B cell (primary cell): ENCODE measurements around the gene DEFB124. TPM values are rescaled to one million over a fixed set of nuclear protein-coding genes. Genes with fewer than 3 reads are reported as not detected.

Experiments
- ATAC-seq: fragments of 200-7000 bp; cut with Tn5 transposase; one replicate; pipeline ENCODE4 v1.10.0; 2021; ENCODE audit warnings: low read depth, mild to moderate bottlenecking, moderate number of reproducible peaks, moderate library complexity
- CTCF ChIA-PET: fragments of 350-600 bp; sonication (Branson Sonifier 250); formaldehyde crosslinking; loops from one replicate; lab custom pipeline; 2021; ENCODE audit warnings: antibody characterized with exemption, inconsistent platforms; lab: Charles Lee
- POLR2A ChIA-PET: fragments of 350-600 bp; sonication (Branson Sonifier 250); formaldehyde crosslinking; loops from one replicate; lab custom pipeline; 2021; ENCODE audit warnings: antibody characterized with exemption; lab: Charles Lee
- DNase-seq: peaks from one replicate; pipeline ENCODE4 v3.0.0; 2013
- H2AFZ ChIP-seq: 2 replicates; pipeline ENCODE4 v1.6.1; 2012; ENCODE audit warnings: mild to moderate bottlenecking, low read depth, low read length; ENCODE audit not compliant: insufficient read depth, poor library complexity, severe bottlenecking
- H3K27ac ChIP-seq, 2 donors: 1 replicate in 1 of 2; 2 replicates in 1 of 2; pipeline ENCODE4 v1.5.1; 2012 to 2013; ENCODE audit warnings: low read length in 2 of 2, mild to moderate bottlenecking in 2 of 2, moderate library complexity in 1 of 2
- H3K27me3 ChIP-seq, 4 experiments: fragments of 200-600 bp in 1 of 4; sonication (generic) in 1 of 4; replicated peaks in 1 of 4; 1 replicate in 2 of 4; 2 replicates in 2 of 4; pipeline versions ENCODE4 v1.6.1 to v1.7.0; 2013 to 2016; ENCODE audit warnings: low read length in 3 of 4, mild to moderate bottlenecking in 2 of 4, mixed read lengths in 1 of 4, moderate library complexity in 1 of 4; ENCODE audit not compliant: insufficient read depth in 4 of 4, control insufficient read depth in 3 of 4; ENCODE audit errors: control extremely low read depth in 1 of 4
- H3K36me3 ChIP-seq, 2 experiments: replicated peaks in 1 of 2; 1 replicate in 1 of 2; 2 replicates in 1 of 2; pipeline versions ENCODE4 v1.6.1 to v1.7.1; 2013; ENCODE audit warnings: low read length in 1 of 2; ENCODE audit not compliant: insufficient read depth in 2 of 2, control insufficient read depth in 1 of 2; ENCODE audit errors: control extremely low read depth in 1 of 2, extremely low read depth in 1 of 2
- H3K4me1 ChIP-seq, 2 donors: fragments of 200-600 bp in 1 of 2; sonication (generic) in 1 of 2; 1 replicate in 1 of 2; 2 replicates in 1 of 2; pipeline versions ENCODE4 v1.5.1 to v1.6.1; 2013 to 2017; ENCODE audit warnings: low read length in 2 of 2; ENCODE audit not compliant: control insufficient read depth in 2 of 2, insufficient read depth in 2 of 2
- H3K4me2 ChIP-seq: replicated peaks from 2 replicates; pipeline ENCODE3; 2012; ENCODE audit warnings: mild to moderate bottlenecking, low read depth, low read length; ENCODE audit not compliant: poor library complexity, severe bottlenecking
- H3K4me3 ChIP-seq, 5 experiments: fragments of 200-600 bp in 1 of 5; sonication (generic) in 1 of 5; 1 replicate in 3 of 5; 2 replicates in 2 of 5; pipeline versions ENCODE4 v1.5.1 to v1.7.0; 2011 to 2016; ENCODE audit warnings: low read length in 4 of 5, mild to moderate bottlenecking in 4 of 5, low read depth in 2 of 5, control low read depth in 1 of 5, moderate library complexity in 1 of 5; ENCODE audit not compliant: insufficient read depth in 1 of 5; ENCODE audit errors: control extremely low read depth in 1 of 5, extremely low read depth in 1 of 5
- H3K79me2 ChIP-seq: fragments of 200-600 bp; sonication (generic); one replicate; pipeline ENCODE4 v1.6.0; 2016; ENCODE audit warnings: low read length; ENCODE audit not compliant: control insufficient read depth, insufficient read depth
- H3K9ac ChIP-seq: fragments of 200-600 bp; sonication (generic); 2 replicates; pipeline ENCODE4 v1.6.1; 2017; ENCODE audit warnings: mild to moderate bottlenecking, low read length, moderate library complexity
- H3K9me3 ChIP-seq, 3 donors: one replicate each; pipeline versions ENCODE4 v1.6.1 to v1.7.1; 2013; ENCODE audit warnings: low read length in 2 of 3; ENCODE audit not compliant: control insufficient read depth in 2 of 3, insufficient read depth in 1 of 3; ENCODE audit errors: control extremely low read depth in 1 of 3
- H4K20me1 ChIP-seq: 2 replicates; pipeline ENCODE4 v1.6.0; 2012; ENCODE audit warnings: mild to moderate bottlenecking, low read length; ENCODE audit not compliant: insufficient read depth, control insufficient read depth, poor library complexity, severe bottlenecking
- H3K27ac Mint-ChIP-seq: one replicate; pipeline ENCODE4 v1.8.0; 2021; ENCODE audit warnings: mixed read lengths
- H3K27me3 Mint-ChIP-seq: one replicate; pipeline ENCODE4 v1.8.0; 2021; ENCODE audit warnings: mixed read lengths
- H3K4me1 Mint-ChIP-seq: one replicate; pipeline ENCODE4 v1.8.0; 2021; ENCODE audit warnings: mixed read lengths
- H3K4me3 Mint-ChIP-seq: one replicate; pipeline ENCODE4 v1.8.0; 2021; ENCODE audit warnings: mixed read lengths
- H3K9me3 Mint-ChIP-seq: one replicate; pipeline ENCODE4 v1.8.0; 2022; ENCODE audit warnings: mixed read lengths; ENCODE audit not compliant: insufficient read depth
- EZH2 ChIP-seq: IDR thresholded peaks from 2 replicates; pipeline ENCODE4 v1.6.1; 2012; ENCODE audit warnings: borderline replicate concordance, low read depth, mild to moderate bottlenecking, moderate library complexity, low read length; ENCODE audit not compliant: insufficient read depth, poor library complexity, severe bottlenecking
- WGBS: methylation state at CpG from one replicate; pipeline ENCODE4 v1.1.5; 2013; ENCODE audit warnings: missing lambda C conversion rate; ENCODE audit not compliant: insufficient coverage; 5-methylcytosine and 5-hydroxymethylcytosine counted together
- intact Hi-C: fragments of 100-400 bp; cut with micrococcal nuclease; formaldehyde crosslinking; loops from one replicate; pipeline ENCODE4 v1.10.0; 2022
- polyA plus RNA-seq: library from polyadenylated mRNA; depleted of rRNA; stranded (reverse); fragments of >200 nt; gene quantifications from 2 replicates; pipeline ENCODE4 v1.2.3, GENCODE V29; 2012
- total RNA-seq, 2 donors: library from RNA; stranded (reverse); fragments of 120-200 nt in 1 of 2; gene quantifications; 1 replicate in 1 of 2; 2 replicates in 1 of 2; pipeline versions ENCODE4 v1.2.3 to v1.2.4, GENCODE V29; 2013 to 2022
- TF ChIP-seq, protein P1 (sequence below): fragments of 200-600 bp; IDR thresholded peaks from one replicate; pipeline ENCODE4 v1.8.0; 2022; ENCODE audit warnings: antibody characterized with exemption, mild to moderate bottlenecking

Gene DEFB124
- total and polyA plus RNA-seq, 2 donors (not counting 1 experiment from before 2014, with no cell fraction given): not detected

DNA sequence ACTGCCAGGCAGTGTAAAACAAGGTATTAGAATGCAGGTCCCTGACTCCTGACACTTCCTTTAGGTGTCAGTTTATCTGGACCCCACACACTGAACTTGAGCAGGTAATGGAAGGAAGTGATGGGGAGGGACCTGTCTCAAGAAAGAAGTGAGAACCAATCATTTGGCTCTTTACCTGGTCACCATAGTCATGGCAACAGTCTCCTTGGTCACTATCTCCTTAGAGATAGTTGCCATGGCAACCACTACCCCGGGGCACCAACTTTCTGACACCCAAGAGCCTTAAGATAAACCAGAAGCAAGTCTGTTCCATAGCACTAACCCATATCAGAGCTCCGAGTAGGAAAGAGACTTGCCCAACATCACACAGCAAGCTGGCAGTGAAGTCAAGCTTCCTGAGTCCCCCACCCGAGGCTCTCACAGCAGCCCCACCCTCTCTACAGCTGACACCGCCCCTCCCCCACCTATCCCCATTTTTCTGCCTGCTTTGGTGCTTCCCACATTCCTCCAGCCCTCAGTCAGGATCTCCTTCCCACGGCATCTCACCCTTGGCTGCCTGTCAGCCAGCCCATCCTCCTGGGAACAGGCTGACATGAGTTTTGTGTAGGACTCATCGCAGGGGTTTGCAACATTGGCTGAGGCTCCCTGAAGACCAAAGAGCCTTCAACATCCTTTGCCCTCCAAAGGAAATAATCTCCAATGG is 23.1 kb upstream of the DEFB124 start:
- no peak for ATAC-seq
- Mint-ChIP-seq H3K9me3 (no peaks in the 10 kb centered on the region), H3K27ac (no peak overlapping the region), H3K4me3 (no peak overlapping the region), H3K4me1 (no peaks in the 10 kb centered on the region), H3K27me3 (peaks cover 27% of the 10 kb centered on the region)
- intact Hi-C loops: no loop called here
- Histone ChIP-seq H3K4me1 (peaks cover 0 to 2% of the 10 kb centered on the region in 2 donors), H3K36me3 (no peaks in the 10 kb centered on the region), H3K79me2 (no peaks in the 10 kb centered on the region), H3K4me2 (no peak overlapping the region), H3K4me3 (no peak overlapping the region), H3K27me3 (peaks cover 0 to 5% (median 3%) of the 10 kb centered on the region in 4 experiments), H3K9me3 (no peaks in the 10 kb centered on the region), H4K20me1 (no peaks in the 10 kb centered on the region), H2AFZ (no peak overlapping the region), H3K27ac (no peak overlapping the region), H3K9ac (no peak overlapping the region)
- ChIA-PET POLR2A (no interaction called here), CTCF (no interaction called here)
- no peak for DNase-seq
- 52% methylated on average over 6 of the region's 6 CpGs for WGBS
- TF ChIP-seq, protein P1, sequence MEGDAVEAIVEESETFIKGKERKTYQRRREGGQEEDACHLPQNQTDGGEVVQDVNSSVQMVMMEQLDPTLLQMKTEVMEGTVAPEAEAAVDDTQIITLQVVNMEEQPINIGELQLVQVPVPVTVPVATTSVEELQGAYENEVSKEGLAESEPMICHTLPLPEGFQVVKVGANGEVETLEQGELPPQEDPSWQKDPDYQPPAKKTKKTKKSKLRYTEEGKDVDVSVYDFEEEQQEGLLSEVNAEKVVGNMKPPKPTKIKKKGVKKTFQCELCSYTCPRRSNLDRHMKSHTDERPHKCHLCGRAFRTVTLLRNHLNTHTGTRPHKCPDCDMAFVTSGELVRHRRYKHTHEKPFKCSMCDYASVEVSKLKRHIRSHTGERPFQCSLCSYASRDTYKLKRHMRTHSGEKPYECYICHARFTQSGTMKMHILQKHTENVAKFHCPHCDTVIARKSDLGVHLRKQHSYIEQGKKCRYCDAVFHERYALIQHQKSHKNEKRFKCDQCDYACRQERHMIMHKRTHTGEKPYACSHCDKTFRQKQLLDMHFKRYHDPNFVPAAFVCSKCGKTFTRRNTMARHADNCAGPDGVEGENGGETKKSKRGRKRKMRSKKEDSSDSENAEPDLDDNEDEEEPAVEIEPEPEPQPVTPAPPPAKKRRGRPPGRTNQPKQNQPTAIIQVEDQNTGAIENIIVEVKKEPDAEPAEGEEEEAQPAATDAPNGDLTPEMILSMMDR: no peak
- TF ChIP-seq EZH2: no peak

DNA sequence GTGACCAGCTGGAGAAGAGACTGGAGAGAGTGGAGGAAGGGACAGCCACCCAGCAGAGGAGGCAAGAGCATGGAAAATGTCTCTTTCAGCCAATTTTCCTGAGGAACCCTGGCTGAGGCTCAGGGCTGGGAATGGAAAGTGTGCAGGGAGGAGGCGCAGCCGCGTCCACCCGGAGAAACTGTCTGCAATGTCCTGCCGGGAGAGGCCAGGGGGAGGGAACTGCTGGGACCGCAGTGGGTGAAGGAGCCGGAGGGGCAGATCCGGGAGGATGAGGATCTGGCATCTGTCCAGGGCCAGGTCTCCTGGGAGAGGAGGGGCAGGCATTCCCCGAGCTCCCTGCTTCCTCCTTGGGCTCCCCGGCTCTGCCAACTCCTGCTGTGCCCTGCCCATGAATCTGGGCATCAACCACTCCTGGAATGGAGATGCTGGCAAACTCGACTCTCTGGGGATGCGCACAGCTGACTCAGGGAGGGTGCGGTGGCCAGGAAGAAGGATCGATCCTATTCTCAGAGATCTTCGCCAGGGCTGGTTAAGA is 21.9 kb upstream of the DEFB124 start:
- WGBS: 81% methylated on average over 14 of the region's 15 CpGs
- peaks cover 27% of the 10 kb centered on the region for H3K27me3 Mint-ChIP-seq

More for the DNA sequence above, 21.9 kb upstream of the DEFB124 start:
- Histone ChIP-seq H3K9me3 (no peaks in the 10 kb centered on the region), H3K4me2 (no peak overlapping the region), H2AFZ (no peak overlapping the region), H3K27ac (no peak overlapping the region), H3K79me2 (no peaks in the 10 kb centered on the region), H3K36me3 (no peaks in the 10 kb centered on the region), H4K20me1 (no peaks in the 10 kb centered on the region), H3K27me3 (peaks cover 0 to 5% (median 3%) of the 10 kb centered on the region in 4 experiments), H3K4me3 (no peak overlapping the region), H3K4me1 (no peaks in the 10 kb centered on the region), H3K9ac (no peak overlapping the region)
- ChIA-PET CTCF (interaction anchor here (1.2 kb wide), 1 partner anchor 11 kb away, joined by 3 read pairs; no protein-coding TSS in a partner anchor), POLR2A (no interaction called here)
- Mint-ChIP-seq H3K9me3 (no peaks in the 10 kb centered on the region), H3K27ac (no peak overlapping the region), H3K4me1 (no peaks in the 10 kb centered on the region), H3K4me3 (no peak overlapping the region)
- TF ChIP-seq, protein P1: no peak
- no peak for TF ChIP-seq EZH2
- intact Hi-C loops: no loop called here
- DNase-seq (no peak), ATAC-seq (no peak)
